Ovary (tissue), 9 donors: ENCODE measurements around the gene REM2. TPM values are rescaled to one million over a fixed set of nuclear protein-coding genes. Genes with fewer than 3 reads are reported as not detected.

ENCODE experiments used
- DNase-seq, 5 donors: peaks; one replicate each; pipeline ENCODE4 v3.0.0-alpha.2; 2019 to 2020
- H3K27ac ChIP-seq, 2 donors: fragments of 200-600 bp; one replicate each; pipeline versions ENCODE4 v1.5.1 to v1.8.0; 2019 to 2022
- H3K27me3 ChIP-seq: fragments of 200-600 bp; one replicate; pipeline ENCODE4 v1.8.0; 2022
- H3K36me3 ChIP-seq: fragments of 200-600 bp; sonication (generic); one replicate; pipeline ENCODE4 v1.5.1; 2019
- H3K4me1 ChIP-seq: one replicate; pipeline ENCODE4 v1.8.1; 2013; ENCODE audit warnings: mild to moderate bottlenecking, moderate library complexity; ENCODE audit not compliant: insufficient read depth
- H3K4me3 ChIP-seq: fragments of 200-600 bp; sonication (generic); one replicate; pipeline ENCODE4 v1.5.1; 2017
- H3K9me3 ChIP-seq, 2 donors: fragments of 200-600 bp in 1 of 2; sonication (generic) in 1 of 2; one replicate each; pipeline versions ENCODE4 v1.5.1 to v1.8.1; 2013 to 2019; ENCODE audit warnings: mild to moderate bottlenecking in 1 of 2, moderate library complexity in 1 of 2
- EP300 ChIP-seq: sonication (generic); formaldehyde crosslinking; IDR thresholded peaks from one replicate; pipeline ENCODE4 v1.6.1; 2017; ENCODE audit warnings: antibody characterized with exemption
- POLR2A ChIP-seq: fragments of 450-650 bp; IDR thresholded peaks from one replicate; pipeline ENCODE4 v1.6.1; 2017; ENCODE audit warnings: antibody characterized with exemption, mild to moderate bottlenecking, moderate library complexity
- WGBS, 3 donors: extraction: QIAGEN DNeasy Blood & Tissue Kit in 1 of 3; methylation state at CpG; one replicate each; pipeline versions ENCODE4 v1.1.5 to v1.1.7; 2013 to 2017; 5-methylcytosine and 5-hydroxymethylcytosine counted together
- intact Hi-C, 4 donors: fragments of 100-400 bp; cut with DNase I; formaldehyde crosslinking; loops; one replicate each; pipeline versions ENCODE4 v1.11.0 to v1.15.1; 2022 to 2023
- polyA plus RNA-seq, 2 donors: library from polyadenylated mRNA; stranded (reverse); fragments of 200-250 nt in 1 of 2; fragments of 350-450 nt in 1 of 2; fragmentation: Illumina TruSeq in 1 of 2; extraction: RNeasy Lipid Tissue Mini Kit (QIAGEN cat#74804) in 1 of 2; gene quantifications; one replicate each; pipeline ENCODE4 v1.2.3, GENCODE V29; 2013 to 2014
- total RNA-seq, 7 donors: library from RNA; depleted of rRNA in 2 of 7; stranded (reverse); fragments of >200 nt in 2 of 7; fragmentation: NEBNext Ultra II Directional in 3 of 7; extraction: Animal tissue kit (Norgen Biotek cat#: 25700) in 3 of 7; gene quantifications; one replicate each; pipeline versions ENCODE4 v1.1.0 to v1.2.4, GENCODE V29; 2016 to 2023
- TF ChIP-seq, protein P1 (sequence below), 3 donors: fragments of 450-650 bp in 2 of 3; fragments of 200-600 bp in 1 of 3; IDR thresholded peaks; one replicate each; pipeline versions ENCODE4 v1.5.1 to v1.8.0; 2016 to 2022; ENCODE audit warnings: antibody characterized with exemption in 3 of 3, mild to moderate bottlenecking in 1 of 3
- donor health status: DM: no; HTN: no; CAD: no; lungs with moderate emphysema.
- donor health status: DM: no; HTN: no; CAD: no.
- donor health status: Bipolar disorder and iron deficiency.
- donor health status: DM: yes; HTN: yes; CAD: no.
- donor health status: DM: no; HTN: no; CAD: no.
- donor health status: DM: yes; HTN: yes; CAD: no.

The REM2 gene
- total and polyA plus RNA-seq, 9 donors: 0.12 to 1.1 (median 0.66) TPM

DNA sequence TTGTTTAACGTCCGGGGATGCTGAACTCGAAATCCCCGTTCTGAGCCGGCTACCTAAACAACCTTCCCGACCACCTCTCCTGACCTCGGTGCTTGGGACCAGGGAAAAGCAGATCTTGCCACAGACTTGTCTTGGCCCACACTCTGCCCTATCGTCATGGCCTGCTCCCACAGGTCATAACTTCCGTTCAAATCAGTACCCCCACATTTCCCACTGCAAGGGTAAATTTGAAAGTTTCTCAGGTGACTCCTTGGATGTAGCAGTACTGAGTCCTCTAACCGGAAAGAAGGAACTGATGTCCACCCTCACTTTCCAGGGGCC, 36.5 kb downstream of the REM2 start:
- WGBS, 3 donors: 7 to 10% (median 8%) methylated on average over 10 of the region's 10 CpGs
- no peaks in the 10 kb centered on the region for H3K36me3 ChIP-seq
- peak overlapping the region; percentile 40 for H3K4me3 ChIP-seq
- H3K4me1 ChIP-seq: peaks cover 6% of the 10 kb centered on the region
- intact Hi-C loops: no loop called here
- TF ChIP-seq, protein P1, sequence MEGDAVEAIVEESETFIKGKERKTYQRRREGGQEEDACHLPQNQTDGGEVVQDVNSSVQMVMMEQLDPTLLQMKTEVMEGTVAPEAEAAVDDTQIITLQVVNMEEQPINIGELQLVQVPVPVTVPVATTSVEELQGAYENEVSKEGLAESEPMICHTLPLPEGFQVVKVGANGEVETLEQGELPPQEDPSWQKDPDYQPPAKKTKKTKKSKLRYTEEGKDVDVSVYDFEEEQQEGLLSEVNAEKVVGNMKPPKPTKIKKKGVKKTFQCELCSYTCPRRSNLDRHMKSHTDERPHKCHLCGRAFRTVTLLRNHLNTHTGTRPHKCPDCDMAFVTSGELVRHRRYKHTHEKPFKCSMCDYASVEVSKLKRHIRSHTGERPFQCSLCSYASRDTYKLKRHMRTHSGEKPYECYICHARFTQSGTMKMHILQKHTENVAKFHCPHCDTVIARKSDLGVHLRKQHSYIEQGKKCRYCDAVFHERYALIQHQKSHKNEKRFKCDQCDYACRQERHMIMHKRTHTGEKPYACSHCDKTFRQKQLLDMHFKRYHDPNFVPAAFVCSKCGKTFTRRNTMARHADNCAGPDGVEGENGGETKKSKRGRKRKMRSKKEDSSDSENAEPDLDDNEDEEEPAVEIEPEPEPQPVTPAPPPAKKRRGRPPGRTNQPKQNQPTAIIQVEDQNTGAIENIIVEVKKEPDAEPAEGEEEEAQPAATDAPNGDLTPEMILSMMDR (IDR thresholded peaks at IDR 0.05): no peak
- TF ChIP-seq EP300 (no peak), POLR2A (no peak)
- H3K27ac ChIP-seq: peak overlapping the region; percentile 68 to 100
- no peaks in the 10 kb centered on the region for H3K9me3 ChIP-seq
- DNase-seq: no peak
- H3K27me3 ChIP-seq: no peaks in the 10 kb centered on the region

DNA sequence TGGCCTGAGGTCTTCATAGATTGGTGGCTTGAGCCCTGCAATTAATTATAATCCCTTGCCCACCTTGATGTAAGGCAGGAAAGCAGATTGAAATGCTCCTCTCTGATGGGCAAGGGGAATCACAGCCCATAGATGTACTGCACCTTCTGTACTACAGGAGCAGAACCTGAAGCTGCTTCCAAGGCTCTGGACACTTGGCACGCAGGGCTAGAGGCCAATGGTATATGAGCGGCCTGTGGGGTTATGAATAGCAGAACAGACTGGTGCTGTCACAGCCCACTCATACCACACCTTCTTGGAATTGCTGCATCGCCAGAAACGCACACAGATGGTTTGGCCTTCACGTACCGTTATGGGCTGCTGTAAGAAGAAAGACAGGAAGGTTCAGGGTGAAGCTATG, 37.7 kb downstream of the REM2 start:
- no peak overlapping the region for H3K27ac ChIP-seq
- no peaks in the 10 kb centered on the region for H3K36me3 ChIP-seq
- H3K4me3 ChIP-seq: no peak overlapping the region
- no peaks in the 10 kb centered on the region for H3K9me3 ChIP-seq
- 75 to 85% (median 78%) methylated on average over 6 of the region's 6 CpGs for WGBS, 3 donors
- DNase-seq: no peak
- intact Hi-C loops: no loop called here
- H3K4me1 ChIP-seq: peaks cover 6% of the 10 kb centered on the region
- TF ChIP-seq, protein P1 (IDR thresholded peaks at IDR 0.05): no peak
- H3K27me3 ChIP-seq: no peaks in the 10 kb centered on the region

DNA sequence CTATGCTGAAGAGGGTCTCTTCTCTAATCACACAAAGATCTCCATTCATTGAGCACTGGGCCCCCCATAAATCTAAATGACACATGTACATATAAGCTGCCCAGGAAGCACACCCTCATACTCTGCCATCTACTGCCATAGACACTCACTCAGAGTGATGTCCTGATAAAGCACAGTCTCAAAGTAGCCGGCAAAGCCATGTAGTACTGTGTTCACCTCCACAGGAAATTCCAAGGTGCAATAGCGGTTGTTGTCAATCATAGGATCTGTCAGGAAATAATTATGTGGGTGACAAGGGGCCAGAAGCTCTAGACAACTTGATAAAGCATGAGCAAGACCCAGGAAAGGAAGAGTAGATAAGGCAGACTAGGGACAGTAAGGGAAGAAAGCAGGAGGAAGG, 39.3 kb downstream of the REM2 start:
- Histone ChIP-seq H3K4me3 (no peak overlapping the region), H3K9me3 (no peaks in the 10 kb centered on the region), H3K36me3 (no peaks in the 10 kb centered on the region), H3K4me1 (peaks cover 5% of the 10 kb centered on the region), H3K27me3 (no peaks in the 10 kb centered on the region), H3K27ac (no peak overlapping the region)
- no peak for DNase-seq
- TF ChIP-seq EP300 (no peak), POLR2A (no peak)
- TF ChIP-seq, protein P1 (IDR thresholded peaks at IDR 0.05): no peak
- intact Hi-C loops: no loop called here
- WGBS, 3 donors: 82 to 89% (median 84%) methylated on average over 2 of the region's 2 CpGs

DNA sequence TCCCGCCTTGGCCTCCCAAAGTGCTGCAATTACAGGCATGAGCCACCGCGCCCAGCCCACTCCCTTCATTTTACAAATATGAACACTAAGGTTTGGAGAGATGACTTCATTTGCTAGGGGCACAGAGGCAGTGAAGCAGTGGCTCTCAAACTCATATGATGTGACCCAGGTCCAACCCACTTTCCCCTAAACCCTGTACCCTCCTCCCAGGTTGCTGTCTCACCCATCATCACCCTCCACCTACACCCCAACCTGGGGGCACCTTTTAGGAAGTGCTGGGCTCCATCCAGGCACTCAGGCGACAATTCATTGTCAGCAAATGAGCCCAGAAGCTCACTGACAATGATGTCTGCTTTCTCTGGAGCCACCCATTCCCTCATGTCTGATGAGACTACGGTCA, 40.7 kb downstream of the REM2 start:
- Histone ChIP-seq H3K27ac (no peak overlapping the region), H3K36me3 (no peaks in the 10 kb centered on the region), H3K9me3 (no peaks in the 10 kb centered on the region), H3K4me1 (peaks cover 2% of the 10 kb centered on the region), H3K4me3 (no peak overlapping the region), H3K27me3 (no peaks in the 10 kb centered on the region)
- TF ChIP-seq POLR2A (no peak), EP300 (no peak)
- TF ChIP-seq, protein P1 (IDR thresholded peaks at IDR 0.05): no peak
- WGBS, 3 donors: 95 to 97% (median 97%) methylated on average over 5 of the region's 5 CpGs
- intact Hi-C loops: no loop called here
- DNase-seq: no peak

DNA sequence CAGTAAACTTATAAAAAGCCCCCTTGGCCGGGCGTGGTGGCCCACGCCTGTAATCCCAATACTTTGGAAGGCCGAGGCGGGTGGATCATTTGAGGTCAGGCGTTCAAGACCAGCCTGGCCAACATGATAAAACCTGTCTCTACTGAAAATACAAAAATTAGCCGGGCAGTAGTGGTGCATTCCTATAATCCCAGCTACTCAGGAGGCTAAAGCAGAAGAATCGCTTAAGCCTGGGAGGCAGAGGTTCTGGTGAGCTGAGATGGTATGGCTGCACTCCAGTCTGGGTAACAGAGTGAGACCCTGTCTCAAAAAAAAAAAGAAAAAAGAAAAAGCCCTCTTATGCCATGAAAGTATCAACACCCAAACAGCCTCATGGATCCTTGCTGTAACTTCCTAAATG, 42.5 kb downstream of the REM2 start:
- H3K36me3 ChIP-seq: no peaks in the 10 kb centered on the region
- no peak overlapping the region for H3K4me3 ChIP-seq
- H3K27me3 ChIP-seq: no peaks in the 10 kb centered on the region
- no peak for DNase-seq
- TF ChIP-seq POLR2A: no peak
- TF ChIP-seq, protein P1 (IDR thresholded peaks at IDR 0.05): no peak
- no peak for TF ChIP-seq EP300
- H3K9me3 ChIP-seq: no peaks in the 10 kb centered on the region
- H3K4me1 ChIP-seq: no peaks in the 10 kb centered on the region
- intact Hi-C loops: no loop called here
- WGBS, 3 donors: 92 to 94% (median 94%) methylated on average over 8 of the region's 8 CpGs
- H3K27ac ChIP-seq: no peak overlapping the region
